GM06990 (cell line): ENCODE results near the gene SEBOX.

ENCODE experiments used
- DNase-seq: peaks from one replicate; pipeline ENCODE4 v3.0.0-alpha.2; 2011; ENCODE audit not compliant: insufficient read length; ENCODE audit errors: extremely low read depth
- H3K27me3 ChIP-seq: replicated peaks from 2 replicates; pipeline ENCODE4 v1.6.0; 2011; ENCODE audit warnings: low read length; ENCODE audit not compliant: control insufficient read depth, insufficient read depth
- H3K36me3 ChIP-seq: 2 replicates; pipeline ENCODE4 v1.5.1; 2011; ENCODE audit warnings: low read length; ENCODE audit not compliant: control insufficient read depth, insufficient read depth
- H3K4me3 ChIP-seq: replicated peaks from 2 replicates; pipeline ENCODE4 v1.5.1; 2011; ENCODE audit warnings: low read depth, mild to moderate bottlenecking, control low read depth, low read length
- TF ChIP-seq, protein P1 (sequence below): IDR thresholded peaks from 2 replicates; pipeline ENCODE4 v1.5.1; 2011; ENCODE audit warnings: low read length, control low read depth, mild to moderate bottlenecking, inconsistent platforms; ENCODE audit not compliant: insufficient read depth, poor library complexity, severe bottlenecking

SEBOX gene

DNA sequence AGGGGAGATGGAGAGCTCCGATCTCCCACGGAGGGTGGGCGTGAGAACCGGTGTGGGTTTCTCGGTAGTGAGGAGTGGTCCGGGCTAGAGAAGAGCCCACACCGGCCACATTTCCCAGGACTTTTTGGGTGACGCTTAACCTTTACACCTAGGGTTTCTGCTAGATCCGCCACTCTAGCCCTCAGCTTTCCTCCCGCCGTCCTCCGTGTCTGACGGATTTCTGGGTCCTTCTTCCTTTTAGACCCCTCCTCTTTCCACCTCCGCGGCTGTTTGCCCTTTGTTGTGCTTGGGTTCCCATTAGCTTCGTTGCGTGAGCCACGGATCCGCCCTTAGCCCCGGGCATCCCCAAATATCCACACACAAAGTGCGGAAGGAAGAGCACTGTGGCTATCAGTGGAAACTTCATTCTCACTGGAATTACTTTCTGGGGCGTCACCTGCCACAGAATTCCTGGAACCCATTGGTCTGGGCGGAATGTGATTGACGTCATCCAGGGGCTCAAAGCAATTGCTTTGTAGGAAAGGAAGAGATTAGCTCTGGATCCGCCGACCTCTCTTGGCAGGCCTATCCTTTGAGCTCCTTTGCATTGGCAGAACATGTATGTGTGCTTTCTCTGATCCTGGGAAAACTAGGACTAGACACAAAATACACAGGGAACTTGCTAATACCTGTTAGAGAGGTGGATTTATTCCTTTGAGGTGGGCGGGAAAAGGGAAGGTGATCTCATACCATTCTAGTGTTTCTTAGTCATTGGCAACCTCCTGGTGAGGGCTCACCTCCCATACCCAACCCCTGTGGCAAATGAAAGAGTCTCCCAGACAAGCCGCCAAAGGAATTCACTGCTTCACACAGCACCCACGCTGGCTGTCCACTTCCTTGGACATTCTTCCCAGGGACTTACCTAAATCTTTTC, 28.8 kb downstream of the SEBOX start:
- peak overlapping the region; percentile 92 for H3K4me3 ChIP-seq
- H3K36me3 ChIP-seq, result peaks cover 11% of the 10 kb centered on the region
- no peak for DNase-seq
- TF ChIP-seq, protein P1, sequence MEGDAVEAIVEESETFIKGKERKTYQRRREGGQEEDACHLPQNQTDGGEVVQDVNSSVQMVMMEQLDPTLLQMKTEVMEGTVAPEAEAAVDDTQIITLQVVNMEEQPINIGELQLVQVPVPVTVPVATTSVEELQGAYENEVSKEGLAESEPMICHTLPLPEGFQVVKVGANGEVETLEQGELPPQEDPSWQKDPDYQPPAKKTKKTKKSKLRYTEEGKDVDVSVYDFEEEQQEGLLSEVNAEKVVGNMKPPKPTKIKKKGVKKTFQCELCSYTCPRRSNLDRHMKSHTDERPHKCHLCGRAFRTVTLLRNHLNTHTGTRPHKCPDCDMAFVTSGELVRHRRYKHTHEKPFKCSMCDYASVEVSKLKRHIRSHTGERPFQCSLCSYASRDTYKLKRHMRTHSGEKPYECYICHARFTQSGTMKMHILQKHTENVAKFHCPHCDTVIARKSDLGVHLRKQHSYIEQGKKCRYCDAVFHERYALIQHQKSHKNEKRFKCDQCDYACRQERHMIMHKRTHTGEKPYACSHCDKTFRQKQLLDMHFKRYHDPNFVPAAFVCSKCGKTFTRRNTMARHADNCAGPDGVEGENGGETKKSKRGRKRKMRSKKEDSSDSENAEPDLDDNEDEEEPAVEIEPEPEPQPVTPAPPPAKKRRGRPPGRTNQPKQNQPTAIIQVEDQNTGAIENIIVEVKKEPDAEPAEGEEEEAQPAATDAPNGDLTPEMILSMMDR, result no peak
- H3K27me3 ChIP-seq, result no peaks in the 10 kb centered on the region

DNA sequence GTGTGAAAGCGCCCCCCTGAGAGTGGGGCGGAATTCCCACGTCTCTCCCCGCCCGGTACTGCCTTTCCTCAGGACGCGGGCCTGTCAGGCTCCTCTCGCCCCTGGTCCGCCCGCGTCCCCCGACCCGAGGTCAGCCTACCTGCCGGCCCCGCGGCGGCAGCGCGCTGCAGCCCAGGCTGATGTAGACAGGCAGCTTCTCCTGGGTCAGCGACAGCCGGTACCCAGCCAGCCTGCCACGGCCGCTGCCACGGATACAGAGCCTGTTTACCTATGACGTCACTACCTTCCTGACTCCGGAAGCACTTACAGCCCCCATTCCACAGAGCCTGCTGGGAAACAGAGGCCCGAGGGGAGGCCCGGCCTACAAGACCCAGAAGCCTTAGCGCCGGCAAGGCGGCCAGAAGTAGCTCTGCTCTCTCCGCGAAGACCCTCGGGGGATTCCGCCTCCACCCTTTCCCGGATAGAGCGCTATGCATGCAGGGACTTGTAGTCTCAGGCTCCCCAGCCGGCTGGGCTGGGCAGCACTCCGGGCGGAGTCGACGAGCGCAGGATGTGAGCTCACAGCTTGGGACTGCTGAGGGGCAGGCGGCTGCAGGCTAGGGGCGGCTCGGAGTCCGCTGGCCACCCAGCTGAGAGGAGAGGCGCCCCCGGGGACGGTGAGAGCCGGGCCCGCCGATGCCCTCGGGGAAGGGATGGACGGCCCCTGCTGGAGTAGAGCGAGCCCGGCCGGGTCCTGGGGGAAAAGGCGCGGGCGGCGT, 29.6 kb downstream of the SEBOX start, which contains the start of the genes IFT20 and TNFAIP1:
IFT20 (minus strand) TSS at position 272 of the 758 bp plus-strand sequence. CDS start 3,487 bp downstream, outside the sequence.
TNFAIP1 (plus strand) TSS at position 561 of the 758 bp plus-strand sequence. CDS start 3,761 bp downstream, outside the sequence.
- H3K36me3 ChIP-seq, result peaks cover 11% of the 10 kb centered on the region
- TF ChIP-seq, protein P1, result no peak
- peak within 1 kb of the TSS; percentile 92 for H3K4me3 ChIP-seq
- peak; percentile 96 for DNase-seq
- H3K27me3 ChIP-seq, result no peaks in the 10 kb centered on the region

DNA sequence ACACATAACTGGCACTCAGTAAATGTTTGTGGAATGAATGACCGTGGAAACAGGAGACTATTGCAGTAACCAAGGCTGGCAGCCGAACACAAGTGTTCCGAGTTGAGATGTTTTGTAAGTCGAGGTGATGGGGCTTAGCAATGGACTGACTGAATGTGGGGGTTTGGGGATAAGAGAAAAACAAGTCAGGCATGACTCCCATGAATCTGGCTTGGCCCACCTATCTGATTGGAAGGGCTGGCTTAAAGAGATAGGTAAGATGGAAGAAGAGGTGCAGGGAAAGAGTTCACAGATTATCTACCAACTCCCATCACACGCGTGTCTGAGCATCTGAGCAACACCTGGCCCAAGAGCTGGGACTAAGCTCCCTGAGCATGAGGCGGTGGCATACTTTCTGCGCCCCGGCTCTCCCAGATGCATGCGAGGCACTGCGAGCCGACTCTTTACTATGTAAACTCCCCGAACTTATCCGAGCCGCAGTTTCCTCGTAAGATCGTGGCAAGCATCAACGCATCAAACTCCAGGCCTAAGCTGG, 30.3 kb downstream of the SEBOX start:
- TF ChIP-seq, protein P1, result no peak
- peak overlapping the region; percentile 71 for H3K4me3 ChIP-seq
- H3K27me3 ChIP-seq, result no peaks in the 10 kb centered on the region
- peaks cover 8% of the 10 kb centered on the region for H3K36me3 ChIP-seq
- no peak for DNase-seq

- no peak for DNase-seq
- Histone ChIP-seq H3K27me3 (no peaks in the 10 kb centered on the region), H3K4me3 (peak overlapping the region; percentile 71), H3K36me3 (peaks cover 4% of the 10 kb centered on the region)
- TF ChIP-seq, protein P1, result no peak
Measured at GRCh38 chr17:28334171-28334570, 30.8 kb downstream of the SEBOX start.

DNA sequence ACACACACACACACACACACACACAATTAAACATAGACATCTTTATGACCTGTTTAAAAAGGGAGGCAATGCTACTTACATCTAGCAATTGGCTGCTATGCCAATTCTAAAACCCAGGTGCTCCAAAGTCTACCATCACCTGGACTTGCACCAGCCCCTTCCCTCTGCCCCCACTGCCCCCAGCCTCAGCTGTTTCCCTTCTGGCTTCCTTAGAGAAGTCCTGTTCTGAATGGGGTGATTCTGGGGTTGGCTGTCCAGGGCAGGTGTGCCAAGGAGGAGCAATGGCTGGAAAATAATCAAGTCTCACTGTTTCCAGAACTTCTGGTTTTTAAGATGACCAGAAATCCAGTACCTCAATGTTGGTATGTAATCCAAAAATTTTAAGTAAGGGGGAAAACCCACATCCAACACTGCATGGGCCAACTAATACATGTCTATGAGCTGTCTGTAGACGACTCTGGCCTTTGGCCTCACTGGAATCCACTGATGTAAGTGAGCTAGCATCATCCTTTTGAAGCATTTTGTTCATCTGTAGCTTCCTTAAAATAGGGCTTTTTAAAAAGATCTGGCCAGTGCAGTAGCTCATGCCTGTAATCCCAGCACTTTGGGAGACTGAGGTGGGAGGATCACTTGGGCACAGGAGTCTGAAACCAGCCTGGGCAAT, 31.8 kb downstream of the SEBOX start:
- no peak overlapping the region for H3K4me3 ChIP-seq
- no peak for DNase-seq
- TF ChIP-seq, protein P1, result no peak
- H3K27me3 ChIP-seq, result no peaks in the 10 kb centered on the region
- H3K36me3 ChIP-seq, result peaks cover 4% of the 10 kb centered on the region
